HepG2 (cell line): ENCODE results near the gene DENND1C. TPM values are rescaled to one million over a fixed set of nuclear protein-coding genes. Genes with fewer than 3 reads are reported as not detected.

Experiments
- ATAC-seq: fragments of 200-7000 bp; cut with Tn5 transposase; 3 replicates; pipeline ENCODE4 v1.9.1; 2020; ENCODE audit warnings: mild to moderate bottlenecking, moderate library complexity
- BruUV-seq: library from RNA; stranded (reverse); fragments of 400-500 nt; replicated peaks from 2 replicates; lab custom pipeline; 2021; lab: Mats Ljungman, UMichigan
- CTCF ChIA-PET: fragments of 300-600 bp; formaldehyde crosslinking; extraction: SDS; loops from one replicate; lab custom pipeline; 2021; ENCODE audit warnings: low total read pairs, inconsistent platforms, low intra/inter-chr PET ratio; lab: Yijun Ruan, JAX
- POLR2A ChIA-PET: fragments of 350-600 bp; sonication (Branson Sonifier 250); formaldehyde crosslinking; loops from one replicate; lab custom pipeline; 2020; ENCODE audit warnings: antibody characterized with exemption, inconsistent platforms; lab: Yijun Ruan, JAX
- DNase-seq: peaks from one replicate; pipeline ENCODE4 v3.0.0-alpha.2; 2015; ENCODE audit warnings: low spot score
- FAIRE-seq: peaks from 3 replicates; lab custom pipeline; 2011; peaks lifted over from hg19 to GRCh38; lab: Jason Lieb, UNC
- H2AFZ ChIP-seq: one replicate; pipeline ENCODE4 v1.6.1; 2011; ENCODE audit warnings: low read length, inconsistent platforms
- H3K27ac ChIP-seq: fragments of 300-600 bp; 3 replicates; pipeline ENCODE4 v1.8.0; 2011; ENCODE audit warnings: mixed run types, mild to moderate bottlenecking, mixed read lengths, low read length, inconsistent platforms; ENCODE audit not compliant: insufficient read depth; ENCODE audit errors: extremely low read length
- H3K27me3 ChIP-seq, 2 experiments: fragments of 200-600 bp in 1 of 2; 2 replicates in 1 of 2; 3 replicates in 1 of 2; pipeline versions ENCODE4 v1.6.0 to v1.8.0; 2011; ENCODE audit warnings: low read length in 2 of 2, mild to moderate bottlenecking in 2 of 2, moderate library complexity in 2 of 2, inconsistent platforms in 1 of 2; ENCODE audit not compliant: insufficient read depth in 2 of 2, control insufficient read depth in 1 of 2
- H3K36me3 ChIP-seq, 2 experiments: fragments of 200-600 bp in 1 of 2; replicated peaks in 1 of 2; 2 replicates in 1 of 2; 3 replicates in 1 of 2; pipeline versions ENCODE4 v1.5.1 to v1.8.0; 2011; ENCODE audit warnings: low read length in 2 of 2, inconsistent platforms in 1 of 2; ENCODE audit not compliant: insufficient read depth in 2 of 2, control insufficient read depth in 1 of 2
- H3K4me1 ChIP-seq: 2 replicates; pipeline ENCODE4 v1.5.1; 2012; ENCODE audit warnings: low read length, inconsistent platforms; ENCODE audit not compliant: insufficient read depth
- H3K4me2 ChIP-seq: 2 replicates; pipeline ENCODE4 v1.6.0; 2011; ENCODE audit warnings: low read depth, low read length, inconsistent platforms
- H3K4me3 ChIP-seq, 3 experiments: fragments of 200-600 bp in 1 of 3; sonication (generic), shearing (Covaris generic) in 1 of 3; replicated peaks in 1 of 3; 2 replicates each; pipeline ENCODE4 v1.5.1; 2011 to 2016; ENCODE audit warnings: low read length in 3 of 3, inconsistent platforms in 2 of 3, low read depth in 2 of 3, mild to moderate bottlenecking in 2 of 3, control low read depth in 1 of 3, mixed read lengths in 1 of 3; ENCODE audit not compliant: insufficient read depth in 1 of 3
- H3K79me2 ChIP-seq: one replicate; pipeline ENCODE4 v1.6.1; 2011; ENCODE audit warnings: low read length, inconsistent platforms; ENCODE audit not compliant: insufficient read depth
- H3K9ac ChIP-seq: 2 replicates; pipeline ENCODE4 v1.6.0; 2011; ENCODE audit warnings: mild to moderate bottlenecking, low read depth, low read length, inconsistent platforms; ENCODE audit not compliant: insufficient read depth
- H3K9me3 ChIP-seq: 2 replicates; pipeline ENCODE4 v1.5.1; 2012; ENCODE audit warnings: mild to moderate bottlenecking, low read length
- H4K20me1 ChIP-seq: 2 replicates; pipeline ENCODE4 v1.6.0; 2011; ENCODE audit warnings: inconsistent platforms, mild to moderate bottlenecking, low read length, moderate library complexity; ENCODE audit not compliant: insufficient read depth
- CHD2 ChIP-seq: IDR thresholded peaks from 2 replicates; pipeline ENCODE4 v1.6.1; 2011; ENCODE audit warnings: low read depth, low read length, improper control_type of control experiment
- ERF ChIP-seq: IDR thresholded peaks from 2 replicates; pipeline ENCODE4 v1.6.1; 2018; ENCODE audit warnings: missing biosample characterization, missing genetic modification reagents
- GABPA ChIP-seq, 2 experiments: IDR thresholded peaks; 2 replicates each; pipeline ENCODE4 v1.6.1; 2011 to 2016; ENCODE audit warnings: low read depth in 2 of 2, low read length in 1 of 2, missing biosample characterization in 1 of 2, missing genetic modification characterization in 1 of 2
- GATAD2A ChIP-seq: IDR thresholded peaks from 2 replicates; pipeline ENCODE4 v1.6.1; 2016
- HNF4G ChIP-seq, 2 experiments: sonication (generic) in 1 of 2; formaldehyde crosslinking in 1 of 2; IDR thresholded peaks; 2 replicates each; pipeline versions ENCODE4 v1.4.0 to v1.6.1; 2011 to 2020; ENCODE audit warnings: borderline replicate concordance in 2 of 2, low read depth in 2 of 2, mild to moderate bottlenecking in 2 of 2, low read length in 1 of 2, missing genetic modification reagents in 1 of 2, moderate library complexity in 1 of 2
- HNRNPL ChIP-seq: fragments of 200-400 bp; formaldehyde crosslinking; IDR thresholded peaks from 2 replicates; pipeline ENCODE4 v1.6.1; 2017; ENCODE audit warnings: mild to moderate bottlenecking, low read depth, low read length
- NCOA5 ChIP-seq: sonication (generic); formaldehyde crosslinking; IDR thresholded peaks from 2 replicates; pipeline ENCODE4 v1.4.0; 2020; ENCODE audit warnings: missing genetic modification reagents
- PAWR ChIP-seq: sonication (generic); formaldehyde crosslinking; IDR thresholded peaks from 2 replicates; pipeline ENCODE4 v1.4.0; 2020; ENCODE audit warnings: missing genetic modification reagents, mild to moderate bottlenecking, borderline replicate concordance
- SATB2 ChIP-seq: sonication (generic); formaldehyde crosslinking; IDR thresholded peaks from 2 replicates; pipeline ENCODE4 v1.5.0; 2020; ENCODE audit warnings: missing genetic modification reagents
- ZNF230 ChIP-seq: sonication (generic); formaldehyde crosslinking; IDR thresholded peaks from 2 replicates; pipeline ENCODE4 v1.4.0; 2020; ENCODE audit warnings: mild to moderate bottlenecking, missing genetic modification reagents
- ZNF318 ChIP-seq: sonication (generic); formaldehyde crosslinking; IDR thresholded peaks from 2 replicates; pipeline ENCODE4 v1.4.0; 2020; ENCODE audit warnings: mild to moderate bottlenecking, missing genetic modification reagents
- ZNF350 ChIP-seq: sonication (generic); formaldehyde crosslinking; IDR thresholded peaks from 2 replicates; pipeline ENCODE4 v1.4.0; 2020; ENCODE audit warnings: mild to moderate bottlenecking, low read depth, missing genetic modification reagents, borderline replicate concordance
- ZNF431 ChIP-seq: sonication (generic); formaldehyde crosslinking; IDR thresholded peaks from 2 replicates; pipeline ENCODE4 v1.9.0; 2022; ENCODE audit warnings: missing genetic modification reagents, low read depth, mild to moderate bottlenecking, borderline replicate concordance
- WGBS: methylation state at CpG from one replicate; pipeline ENCODE4 v1.1.6; 2017; ENCODE audit warnings: low lambda C conversion rate; 5-methylcytosine and 5-hydroxymethylcytosine counted together
- in situ Hi-C: cut with HindIII; loops from 2 replicates; pipeline ENCODE4 v1.10.0; 2017; ENCODE audit warnings: low pct_unique_long_range_greater_than_20kb; ENCODE audit not compliant: extremely low pct_ligation_motif_present
- intact Hi-C: fragments of 100-400 bp; cut with micrococcal nuclease; formaldehyde crosslinking; loops from one replicate; pipeline ENCODE4 v1.10.0; 2022; ENCODE audit not compliant: unreplicated experiment
- polyA plus RNA-seq, 8 experiments: library from polyadenylated mRNA; depleted of rRNA in 3 of 8; stranded (reverse) in 7 of 8; unstranded in 1 of 8; fragments of >200 nt; fragmentation: Illumina TruSeq in 4 of 8; extraction: Trizol in 4 of 8; gene quantifications; 2 replicates each; pipeline versions ENCODE4 v1.2.1 to v1.2.3, GENCODE V29; 2011 to 2016; ENCODE audit warnings: low read depth in 4 of 8, missing spikeins in 1 of 8, mixed read lengths in 1 of 8; ENCODE audit not compliant: insufficient read depth in 1 of 8
- total RNA-seq, 5 experiments: library from RNA; depleted of rRNA; stranded (reverse); fragments of >200 nt; fragmentation: Illumina TruSeq; extraction: Trizol; gene quantifications; 2 replicates each; pipeline ENCODE4 v1.2.3, GENCODE V29; 2016; ENCODE audit warnings: low read depth in 1 of 5

The DENND1C gene
- total and polyA plus RNA-seq, 2 of the 13 experiments (the other 11 are each of a cell fraction or from before 2014, with no cell fraction given), result 0.04 to 0.73 TPM

- TF ChIP-seq HNF4G (IDR thresholded peaks at IDR 0.05; ENCODE audit: borderline replicate concordance, low read depth, low read length), result no peak
- TF ChIP-seq HNF4G (CRISPR knock-in tag; IDR thresholded peaks at IDR 0.05; ENCODE audit: borderline replicate concordance, low read depth), result no peak
- TF ChIP-seq NCOA5 (CRISPR knock-in tag), result no peak
Measured at GRCh38 chr19:6473647-6474046, 7.9 kb downstream of the DENND1C start (continued).

GRCh38 chr19:6472713-6473112 lies 8.9 kb downstream of the DENND1C start:
- no peak overlapping the region for H3K27ac ChIP-seq

DNA sequence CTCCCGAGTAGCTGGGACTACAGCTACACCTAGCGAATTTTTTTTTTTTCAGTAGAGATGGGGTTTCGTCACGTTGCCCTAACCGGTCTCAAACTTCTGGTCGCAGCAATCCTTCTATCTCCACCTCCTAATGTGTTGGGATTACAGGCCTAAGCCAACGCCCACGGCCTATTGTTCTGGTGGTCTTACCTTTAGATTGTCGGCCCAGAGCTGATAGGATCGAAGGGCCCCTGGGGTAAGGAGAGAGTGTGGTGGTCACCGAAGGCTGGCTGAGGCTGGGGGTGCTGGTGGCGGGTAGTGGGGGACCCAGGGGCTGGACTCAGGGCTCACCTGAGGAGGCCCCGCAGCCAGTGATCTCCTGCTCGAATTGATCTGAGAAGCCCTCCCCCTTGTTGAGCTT lies 10.5 kb downstream of the DENND1C start:
- intact Hi-C loops (no loop called here), in situ Hi-C loops (no loop called here)
- ChIA-PET CTCF (no interaction called here), POLR2A (no interaction called here)
- Histone ChIP-seq H3K9me3 (no peaks in the 10 kb centered on the region), H3K4me2 (no peak overlapping the region), H3K4me3 (no peak overlapping the region), H3K36me3 (no peaks in the 10 kb centered on the region; a peak in 1 of 5 replicates), H3K27ac (no peak overlapping the region), H2AFZ (no peak overlapping the region), H4K20me1 (no peaks in the 10 kb centered on the region), H3K4me1 (peaks cover 12% of the 10 kb centered on the region; the same call in 1 of the 2 replicates), H3K27me3 (no peaks in the 10 kb centered on the region), H3K79me2 (no peaks in the 10 kb centered on the region), H3K9ac (no peak overlapping the region)
- 73% methylated on average over 12 of the region's 14 CpGs for WGBS
- DNase-seq (no peak), FAIRE-seq (no peak), ATAC-seq (no peak)
- BruUV-seq, result no TSS peak
- TF ChIP-seq ZNF230 (CRISPR knock-in tag) (no peak), HNRNPL (no peak), ZNF318 (no peak)

More at GRCh38 chr19:6472713-6473112, 8.9 kb downstream of the DENND1C start:
- H3K9me3 ChIP-seq, result no peaks in the 10 kb centered on the region
- H3K27me3 ChIP-seq, result no peaks in the 10 kb centered on the region
- DNase-seq (no peak), FAIRE-seq (no peak), ATAC-seq (no peak)
- in situ Hi-C loops, result no loop called here
- no peaks in the 10 kb centered on the region for H4K20me1 ChIP-seq
- no peak overlapping the region for H3K9ac ChIP-seq
- CTCF ChIA-PET, result no interaction called here
- no peak overlapping the region for H3K4me2 ChIP-seq
- peaks cover 22% of the 10 kb centered on the region; the same call in 1 of the 2 replicates for H3K4me1 ChIP-seq
- H3K4me3 ChIP-seq, result no peak overlapping the region
- H3K79me2 ChIP-seq, result no peaks in the 10 kb centered on the region
- TF ChIP-seq CHD2, result no peak
- TF ChIP-seq PAWR, result no peak
- TF ChIP-seq GATAD2A, result no peak
- no peak for TF ChIP-seq GABPA (IDR thresholded peaks at IDR 0.05; ENCODE audit: low read depth, low read length)
- TF ChIP-seq GABPA (CRISPR knock-in tag; IDR thresholded peaks at IDR 0.05; ENCODE audit: low read depth), result no peak
- TF ChIP-seq ZNF350 (CRISPR knock-in tag), result no peak
- no peak for TF ChIP-seq SATB2 (CRISPR knock-in tag)
- TF ChIP-seq ERF, result no peak
- no peak for TF ChIP-seq ZNF431 (CRISPR knock-in tag)
- no peaks in the 10 kb centered on the region for H3K36me3 ChIP-seq
- no TSS peak for BruUV-seq
- intact Hi-C loops, result no loop called here
- H2AFZ ChIP-seq, result no peak overlapping the region
- POLR2A ChIA-PET, result no interaction called here
- WGBS, result no CpG with 5 or more reads among the region's 4 CpGs
